Stimulated activated CD8-positive, alpha-beta memory T cell treated with anti-CD3 and anti-CD28 coated beads, Interleukin-7, amount 100 ng/mL, for 4 hours (primary cell): ENCODE data around the gene COL8A1.
"Not testable (repeated sequence)": the region's sequence is repeated elsewhere in the genome, so short reads cannot be mapped to it uniquely, and the experiment has no call there.

Experiments
- DNase-seq, 2 donors: peaks; one replicate each; pipeline ENCODE4 v3.0.0-alpha.2; 2020; ENCODE audit warnings: low read depth in 2 of 2

The COL8A1 gene

DNA sequence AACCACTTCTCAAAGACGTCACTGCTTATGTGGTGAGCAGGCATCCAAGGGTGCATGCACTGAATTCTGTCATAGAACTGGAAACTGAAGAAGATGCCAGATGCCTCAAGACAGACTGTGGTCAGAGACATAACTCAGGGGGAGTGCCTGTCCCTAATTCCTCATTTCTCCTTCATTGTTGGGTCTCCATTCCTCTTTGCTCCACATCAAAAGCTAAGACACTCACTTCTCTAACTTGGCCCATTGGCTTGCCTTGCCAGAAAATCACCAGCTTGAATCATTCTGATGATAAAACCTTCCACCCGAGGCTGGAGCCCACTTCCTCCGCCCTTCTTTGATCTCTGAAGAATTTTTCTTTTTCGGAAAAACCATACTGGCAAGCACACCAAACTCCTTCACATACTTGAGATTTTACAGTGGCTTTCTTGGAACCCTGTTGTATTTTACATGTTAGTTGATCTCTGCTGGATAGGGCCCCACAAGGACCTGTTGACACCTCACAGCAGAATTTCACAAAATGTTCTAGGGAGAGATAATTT is 69.9 kb downstream of the COL8A1 start:
- DNase-seq, result no peak

DNA sequence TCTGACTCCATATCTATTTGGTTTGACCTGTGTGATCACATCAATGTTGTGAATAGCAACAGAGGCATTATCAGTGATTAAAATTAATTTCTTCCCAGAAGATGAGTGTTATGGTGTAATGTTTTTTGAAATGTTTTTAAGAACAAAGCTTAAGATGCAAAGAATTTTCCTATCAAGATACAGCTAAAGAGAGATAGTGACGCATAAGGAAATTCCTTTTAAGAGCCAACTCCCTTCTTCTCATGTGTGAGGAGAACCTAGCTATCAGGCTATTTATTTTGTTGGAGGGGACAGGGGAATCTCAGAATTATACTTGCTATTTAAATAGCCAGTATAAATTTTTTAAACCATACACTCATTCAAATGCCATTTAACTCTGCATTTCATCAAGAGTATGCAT is 71.3 kb downstream of the COL8A1 start:
- no peak for DNase-seq

DNA sequence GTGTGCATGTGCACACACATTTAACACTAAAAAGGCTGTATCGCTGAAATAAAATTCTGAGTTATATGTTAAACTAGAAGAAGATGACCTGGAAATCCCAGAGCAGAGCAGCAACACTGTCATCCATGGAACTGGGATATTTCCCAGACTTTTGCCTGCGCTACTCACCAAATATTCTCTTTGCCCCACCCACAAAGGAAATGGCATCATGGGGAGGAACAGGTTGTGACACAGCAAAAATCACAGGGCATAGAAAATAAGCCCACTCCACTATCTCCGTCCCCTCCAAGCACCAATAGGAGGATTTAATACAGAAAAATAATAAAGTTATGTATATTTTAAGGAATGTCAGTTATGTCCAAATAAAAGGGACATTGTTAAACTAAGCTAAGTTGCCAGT is 71.7 kb downstream of the COL8A1 start:
- DNase-seq, result no peak

DNA sequence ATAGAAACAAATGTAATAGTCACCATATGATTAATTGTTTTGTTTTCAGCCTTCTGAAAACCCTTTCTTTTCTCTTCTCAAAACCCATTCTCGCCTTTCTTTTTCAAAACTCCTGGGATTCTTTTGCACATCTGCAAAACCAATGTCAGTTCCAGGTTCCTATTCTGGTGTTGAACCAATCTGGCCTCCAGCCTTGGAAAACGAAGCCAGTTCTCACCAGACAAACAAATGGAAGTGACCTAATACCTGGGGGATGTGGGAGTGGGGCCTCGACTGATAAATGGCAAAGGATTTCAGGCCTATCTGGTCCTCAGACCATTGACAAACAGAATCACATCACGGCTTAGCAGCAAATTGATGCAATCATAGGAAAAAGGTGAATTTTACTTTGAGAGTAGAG is 73.0 kb downstream of the COL8A1 start:
- DNase-seq, result no peak

DNA sequence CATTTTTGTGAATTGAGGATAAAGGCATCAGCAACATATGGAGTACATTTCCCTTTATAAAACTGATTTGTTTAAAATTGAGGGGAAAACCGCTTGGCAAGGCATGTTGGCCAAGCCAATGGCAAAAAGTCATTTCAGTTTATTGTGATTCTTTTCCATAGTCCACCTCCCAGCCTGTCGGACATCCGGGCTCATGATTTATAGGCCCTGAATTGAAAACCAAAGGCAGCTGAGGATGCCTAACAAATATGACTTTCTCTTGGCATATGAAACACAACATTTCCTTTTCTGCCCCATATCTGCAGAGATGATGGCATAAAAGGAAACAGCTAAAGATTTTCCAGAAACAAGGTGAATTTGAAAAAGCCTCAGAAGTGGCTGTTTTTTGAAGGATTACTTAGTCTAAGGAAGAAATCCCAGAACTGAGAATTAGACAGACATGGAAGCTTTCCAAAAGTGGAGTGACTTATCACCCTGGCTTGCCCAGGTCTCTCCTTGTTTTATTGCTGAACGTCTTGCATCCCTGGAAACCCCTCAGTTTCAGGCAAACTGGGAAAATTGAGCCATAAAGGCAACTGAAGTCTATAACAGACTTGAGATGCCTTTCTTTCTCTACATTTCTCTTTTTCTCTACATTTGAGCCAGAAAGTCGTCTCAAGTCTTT is 74.0 kb downstream of the COL8A1 start:
- DNase-seq, result no peak

DNA sequence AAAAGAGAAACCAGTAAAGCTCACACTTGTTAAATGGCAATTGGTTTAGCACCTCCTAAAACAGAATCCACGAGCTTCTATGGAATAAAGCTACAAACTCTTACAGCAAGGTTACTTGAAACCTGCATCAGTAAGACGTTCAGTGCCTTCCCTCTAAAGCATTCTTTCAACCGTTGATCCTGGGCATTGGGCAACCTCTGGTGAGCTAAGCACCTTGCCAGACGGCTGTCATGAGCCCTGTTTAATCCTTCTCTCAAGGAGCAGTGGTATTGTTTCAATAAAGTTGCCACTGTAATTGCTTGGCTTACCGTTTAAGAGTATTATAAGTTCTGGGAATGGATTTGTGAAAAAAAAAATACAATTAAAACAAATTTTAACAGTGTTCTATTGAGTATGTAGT is 75.0 kb downstream of the COL8A1 start:
- no peak for DNase-seq

DNA sequence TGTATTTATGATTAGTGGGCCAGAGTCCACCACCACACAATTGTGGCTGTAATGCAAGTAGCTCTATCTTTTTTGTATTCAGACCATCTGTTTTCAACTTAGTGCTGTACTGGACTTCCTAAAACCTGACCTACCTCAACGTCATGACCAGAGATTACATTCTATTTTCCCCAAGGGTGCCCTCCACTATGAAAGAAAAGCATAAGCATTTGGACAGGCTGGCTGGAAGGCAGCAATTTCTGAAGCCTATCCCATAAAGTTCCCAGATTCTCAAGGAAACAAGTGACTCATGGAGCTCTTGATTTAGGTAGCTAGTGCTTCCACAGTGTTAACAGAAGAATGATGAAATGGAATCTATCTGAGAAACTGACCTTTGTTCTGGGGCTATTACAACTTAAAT is 75.8 kb downstream of the COL8A1 start:
- DNase-seq, result no peak

DNA sequence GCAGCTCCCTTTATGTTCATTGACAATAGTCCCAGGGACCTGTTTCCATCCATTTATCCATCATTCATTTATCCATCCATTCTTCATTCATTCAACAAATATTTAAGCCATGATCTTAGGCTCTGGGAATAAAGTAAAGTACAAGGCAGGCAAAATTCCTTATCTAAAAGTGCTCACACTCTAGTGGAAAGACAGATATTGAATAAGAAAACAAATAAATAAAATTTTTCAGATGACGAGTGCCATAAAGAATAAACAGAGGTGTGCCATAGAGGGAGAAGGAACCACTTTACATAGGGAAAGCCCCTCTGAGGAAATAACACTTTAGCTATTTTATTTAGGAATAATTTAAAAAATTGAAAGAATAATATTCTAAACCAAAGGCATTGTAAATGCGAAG is 76.2 kb downstream of the COL8A1 start:
- DNase-seq, result no peak

DNA sequence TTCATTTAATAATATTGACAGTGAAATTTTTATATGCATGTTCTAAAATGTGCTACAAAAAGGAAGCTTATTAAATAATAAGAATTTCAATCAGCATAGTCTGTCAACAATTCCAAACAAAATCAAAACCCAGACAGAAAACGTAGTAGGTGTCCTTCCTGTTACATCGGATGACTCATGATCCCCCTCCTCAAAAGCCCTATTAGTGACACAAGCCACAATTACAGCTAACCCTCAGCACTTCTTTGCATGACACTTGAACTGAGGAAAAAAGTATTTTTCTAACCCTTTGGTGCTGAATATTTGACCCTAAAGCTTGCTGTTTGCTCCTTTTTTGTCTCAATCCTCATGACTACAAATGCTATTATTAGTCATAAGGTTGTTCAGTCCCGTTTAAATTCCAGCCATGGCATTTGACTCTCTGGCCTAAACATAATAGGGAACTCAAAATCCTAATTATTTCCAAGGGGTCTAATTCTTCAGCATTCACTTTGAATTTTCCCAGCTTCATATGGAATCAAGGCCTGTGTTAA is 78.1 kb downstream of the COL8A1 start:
- no peak for DNase-seq

DNA sequence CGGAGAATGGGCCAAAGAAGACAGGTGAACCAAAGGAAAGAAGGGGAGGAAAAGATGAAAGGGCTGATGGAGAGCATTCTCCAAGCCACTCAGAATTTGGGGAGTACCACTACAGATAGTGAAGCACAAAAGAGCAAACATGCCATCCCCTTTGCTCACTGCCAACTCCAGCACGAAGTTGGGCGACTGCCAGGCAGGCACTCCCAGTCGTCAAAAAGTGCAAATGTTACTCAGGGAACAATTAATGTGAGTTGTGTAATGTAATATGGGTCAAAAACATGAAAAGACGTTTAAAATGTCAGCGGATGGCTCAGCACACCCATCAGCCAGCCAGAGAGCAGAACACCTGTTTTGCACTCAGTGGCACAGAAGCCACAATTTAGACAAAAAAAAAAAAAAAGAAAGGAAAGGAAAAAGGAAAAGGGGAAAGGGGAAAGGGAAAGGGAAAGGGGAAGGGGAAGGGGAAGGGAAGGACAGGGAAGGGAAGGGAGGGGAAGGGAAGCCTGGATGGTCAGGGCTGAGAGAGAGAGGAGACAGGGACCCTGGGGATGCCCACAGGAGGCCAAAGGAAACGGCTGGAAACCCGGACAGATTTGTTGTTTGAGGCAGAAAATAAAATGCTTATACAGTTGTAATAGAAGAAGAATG is 82.7 kb downstream of the COL8A1 start:
- DNase-seq, result no peak

DNA sequence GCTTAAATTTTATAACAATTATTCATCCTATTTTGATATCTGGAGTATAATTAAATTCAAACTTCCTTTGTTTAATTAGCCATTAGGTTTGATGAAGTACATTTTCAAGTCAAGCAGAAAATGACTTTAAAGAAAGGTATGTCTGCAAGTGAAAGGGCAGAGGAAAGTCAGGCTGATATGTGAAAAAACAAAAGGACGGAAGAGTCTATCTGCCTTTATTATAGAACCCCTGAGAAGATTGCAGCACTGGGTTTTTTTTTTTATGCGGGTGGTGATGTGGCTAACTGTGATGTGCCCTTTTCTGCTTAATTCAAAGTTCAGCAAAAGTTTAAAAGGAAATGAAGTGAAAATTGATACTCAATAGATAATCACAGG is 83.2 kb downstream of the COL8A1 start:
- no peak for DNase-seq

DNA sequence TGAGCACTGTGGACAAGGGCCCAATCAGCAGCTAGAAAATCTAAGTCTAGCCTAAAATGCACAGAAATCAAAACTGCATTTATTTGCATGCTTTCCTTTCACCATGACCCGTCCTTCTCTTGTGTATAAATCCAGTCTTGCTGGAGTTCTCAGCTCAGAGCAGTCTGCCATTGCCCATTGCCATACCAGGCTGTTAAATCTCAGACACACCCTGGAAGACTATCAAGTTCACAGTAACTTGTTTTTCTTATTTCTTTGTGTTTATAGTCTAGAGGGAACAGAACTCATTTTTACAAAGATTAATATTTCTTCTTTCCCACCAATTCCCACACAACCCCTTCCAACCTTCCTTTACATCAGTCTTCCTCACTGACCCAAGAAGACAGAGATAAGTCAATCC is 85.9 kb downstream of the COL8A1 start:
- no peak for DNase-seq

DNA sequence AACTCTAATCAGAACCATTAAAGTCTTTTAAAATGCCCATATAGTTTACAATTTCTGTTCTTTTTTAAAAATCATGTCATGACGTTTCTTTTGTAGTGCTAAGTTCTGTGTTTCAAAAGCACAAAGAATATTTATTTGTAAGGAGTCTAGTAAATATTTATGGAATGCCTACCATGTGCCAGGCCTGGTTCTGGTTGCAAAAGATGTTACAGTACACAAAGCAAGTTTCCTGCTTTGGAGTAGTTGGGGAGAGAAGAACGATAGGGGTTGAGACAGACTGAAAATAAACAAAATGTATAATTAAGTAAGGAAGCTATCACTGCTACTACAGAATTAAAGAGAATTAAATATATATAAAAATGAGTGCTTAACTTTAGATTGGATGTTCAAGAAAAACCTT is 92.5 kb downstream of the COL8A1 start:
- DNase-seq, result no peak

DNA sequence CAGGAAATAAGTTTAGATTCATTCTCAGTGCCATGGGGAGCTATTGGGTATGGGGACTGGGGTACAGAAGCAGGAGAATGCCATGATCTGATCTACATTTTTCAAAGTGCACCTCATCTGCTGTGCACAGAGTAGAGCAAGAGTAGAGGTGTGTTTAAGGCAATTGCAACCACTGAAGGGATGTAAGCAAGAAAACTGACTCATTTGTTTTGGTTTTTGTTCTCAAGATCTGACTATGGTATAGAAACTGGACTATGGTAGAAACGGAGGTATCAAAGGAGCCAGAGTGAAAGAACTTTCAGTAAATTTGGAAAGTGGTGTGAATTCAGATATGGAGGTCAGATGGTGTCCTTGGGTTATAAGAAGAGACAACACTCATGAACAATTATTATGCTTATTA is 93.1 kb downstream of the COL8A1 start:
- no peak for DNase-seq

DNA sequence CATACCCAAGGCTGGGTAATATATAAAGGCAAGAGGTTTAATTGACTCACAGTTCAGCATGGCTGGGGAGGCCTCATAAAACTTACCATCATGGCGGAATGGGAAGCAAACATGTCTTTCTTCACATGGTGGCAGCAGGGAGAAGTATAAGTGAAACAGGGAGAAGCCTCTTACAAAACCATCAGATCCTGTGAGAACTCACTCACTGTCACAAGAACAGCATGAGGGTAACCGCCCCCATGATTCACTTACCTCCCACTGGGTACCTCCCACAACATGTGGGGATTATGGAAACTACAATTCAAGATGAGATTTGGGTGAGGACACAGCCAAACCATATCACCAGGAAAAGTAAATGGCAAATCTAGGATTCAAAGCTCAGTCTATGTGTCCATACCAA is 102.0 kb downstream of the COL8A1 start:
- DNase-seq, result not testable (repeated sequence)

DNA sequence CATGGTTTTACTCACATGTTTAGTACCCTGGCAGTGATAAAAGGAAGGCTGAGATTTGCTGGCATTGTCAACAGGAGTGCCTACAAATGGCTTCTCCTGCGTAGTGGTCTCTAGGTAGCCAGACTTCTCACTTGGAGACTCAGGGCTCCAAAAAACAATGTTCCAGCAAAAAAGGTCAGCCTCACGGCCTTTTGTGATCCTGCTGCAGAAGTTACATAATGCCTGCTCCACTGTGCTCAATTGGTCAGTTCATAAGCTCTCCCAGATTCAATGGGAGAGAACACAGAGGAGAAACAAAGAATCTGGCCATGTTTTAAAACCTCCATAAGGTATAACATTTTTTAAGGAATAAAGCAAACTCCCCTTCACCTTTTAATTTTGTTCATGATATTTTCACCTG is 103.2 kb downstream of the COL8A1 start:
- no peak for DNase-seq

DNA sequence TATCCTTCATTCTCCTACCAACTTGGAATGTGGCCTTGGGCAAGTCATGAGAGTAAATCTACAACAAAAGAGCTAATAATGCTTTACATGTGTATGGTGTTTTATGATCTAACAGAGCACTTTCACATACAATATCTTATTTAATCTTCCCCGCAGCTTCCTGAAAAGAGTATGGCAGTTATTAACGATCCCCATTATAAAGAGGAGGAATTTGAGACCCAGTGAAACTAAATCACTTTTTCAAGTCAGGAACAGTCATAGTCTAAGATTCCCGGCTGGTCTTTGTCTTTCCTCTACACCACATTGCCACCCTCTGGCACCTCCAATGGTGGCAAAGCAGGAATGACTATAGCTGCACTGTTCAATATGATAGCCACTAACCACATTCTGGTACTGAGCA is 109.5 kb downstream of the COL8A1 start:
- no peak for DNase-seq

DNA sequence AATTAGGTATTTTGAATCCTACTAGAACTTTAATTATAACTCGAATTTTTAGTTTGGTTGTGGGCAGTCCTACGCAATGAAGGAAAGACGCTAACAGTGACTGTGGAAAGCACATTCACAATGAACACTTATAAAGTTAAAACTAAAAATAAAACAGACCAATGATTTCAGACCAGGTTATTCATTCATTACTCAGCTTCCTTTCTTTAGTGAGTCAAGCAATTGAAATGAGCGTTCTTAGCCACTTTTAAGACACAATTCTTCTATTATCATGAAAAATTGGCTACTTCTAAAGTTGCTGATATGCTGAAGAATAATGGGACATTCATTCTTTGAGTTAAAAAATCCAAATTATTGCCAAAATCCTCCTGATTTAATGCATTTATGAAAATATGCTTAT is 113.3 kb downstream of the COL8A1 start:
- DNase-seq, result no peak

DNA sequence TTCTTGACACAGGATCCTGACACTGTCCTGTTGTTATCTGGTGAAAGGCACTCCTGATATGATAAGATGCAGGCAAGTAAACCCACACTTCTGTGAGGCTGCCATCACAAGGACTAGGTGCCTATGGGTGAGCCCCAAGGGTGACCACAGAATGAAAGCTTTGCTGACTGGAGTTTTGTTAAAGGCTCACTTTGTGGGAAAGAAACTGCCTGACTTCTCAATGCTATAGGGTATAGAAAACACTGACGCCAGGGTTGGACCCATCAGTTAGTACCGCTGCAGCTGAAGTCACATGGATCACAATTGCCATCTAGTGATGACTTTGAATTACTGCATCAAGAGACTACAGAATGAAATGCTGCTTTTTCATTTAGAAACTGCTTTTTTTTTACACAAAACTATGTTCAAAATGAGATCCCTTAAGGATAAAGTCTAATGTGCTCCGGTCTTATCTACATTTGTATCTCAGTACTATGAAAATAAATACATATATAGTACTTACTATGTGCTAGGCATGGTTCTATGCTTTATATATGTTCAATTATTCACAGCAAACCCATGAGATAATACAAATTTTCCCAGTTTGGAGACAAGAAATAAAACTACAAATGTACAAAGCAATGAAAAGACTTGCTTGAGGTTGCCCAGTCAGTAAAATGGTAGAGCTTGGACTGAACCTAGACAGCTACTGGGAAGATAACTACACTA is 115.0 kb downstream of the COL8A1 start:
- DNase-seq, result no peak

DNA sequence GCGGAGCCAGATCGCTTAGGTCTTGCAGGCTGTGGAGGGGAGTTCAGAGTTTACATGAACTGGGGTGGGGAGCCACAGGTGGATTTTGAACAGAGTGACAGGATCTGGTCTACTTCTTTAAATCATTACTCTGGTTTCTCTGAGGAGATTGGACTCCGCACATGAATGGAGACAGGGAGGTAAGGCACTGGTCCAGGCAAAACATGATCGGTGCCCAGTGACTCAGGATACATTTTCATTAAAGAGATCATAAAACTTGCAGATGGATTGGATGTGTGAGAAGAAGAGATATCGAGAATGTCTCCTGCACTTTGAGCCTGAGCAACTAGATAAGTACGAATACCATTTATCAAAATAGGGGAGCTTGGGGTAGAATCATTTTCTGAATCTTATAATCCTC is 117.4 kb downstream of the COL8A1 start:
- DNase-seq, result no peak

DNA sequence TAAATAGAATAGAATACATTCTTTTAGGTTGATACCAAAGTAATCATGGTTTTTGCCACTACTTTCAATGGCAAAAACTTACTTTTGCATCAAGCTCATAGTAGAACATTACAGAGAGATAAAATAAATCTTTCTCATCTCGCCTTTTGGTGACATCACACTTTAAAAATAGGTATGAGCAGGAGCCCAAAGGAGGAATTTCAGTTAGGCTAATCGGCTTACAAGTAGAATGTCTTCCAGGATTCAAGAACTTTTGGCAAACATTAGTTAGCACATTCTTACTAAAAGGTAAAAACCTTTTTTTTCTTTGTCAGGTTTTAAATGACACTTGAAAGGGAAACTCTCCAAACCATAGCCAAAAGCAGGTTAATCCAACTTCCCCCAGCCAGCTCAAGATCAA is 119.6 kb downstream of the COL8A1 start:
- no peak for DNase-seq

DNA sequence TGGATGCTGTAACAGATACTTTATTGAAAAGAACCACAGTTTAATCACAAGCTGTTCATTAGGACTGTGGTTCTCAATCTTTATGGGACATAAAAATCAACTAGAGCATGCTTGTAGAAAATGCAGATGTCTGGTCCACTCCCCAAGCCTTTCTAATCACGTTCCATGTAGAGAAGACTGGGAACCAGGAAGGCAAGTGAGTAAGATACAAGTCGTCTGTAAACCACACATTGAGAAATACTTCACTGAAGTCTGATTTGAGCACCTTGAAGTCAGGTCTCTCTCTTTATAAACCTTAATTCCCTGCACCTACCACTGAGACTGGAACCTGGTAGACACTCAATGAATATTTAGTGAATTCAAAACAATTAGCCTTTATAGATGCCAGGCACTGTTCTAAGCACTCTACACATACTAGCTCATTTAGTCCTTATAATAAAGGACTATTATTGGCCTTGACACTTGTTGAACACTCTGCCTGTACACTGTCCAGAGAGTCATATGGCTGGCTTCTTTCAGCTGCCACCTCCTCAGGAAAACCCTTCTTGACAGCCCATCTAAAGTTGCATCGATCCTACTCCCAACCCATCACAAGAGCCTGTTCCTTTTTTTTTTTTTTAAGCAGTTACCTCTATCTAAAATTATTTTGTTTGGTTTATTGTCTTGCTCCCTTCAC is 120.2 kb downstream of the COL8A1 start:
- no peak for DNase-seq
